ENCODE data around the gene RAB11FIP4.
A peak's percentile ranks its signal among the peaks of the same experiment; 100 is the strongest.

RAB11FIP4 gene

DNA sequence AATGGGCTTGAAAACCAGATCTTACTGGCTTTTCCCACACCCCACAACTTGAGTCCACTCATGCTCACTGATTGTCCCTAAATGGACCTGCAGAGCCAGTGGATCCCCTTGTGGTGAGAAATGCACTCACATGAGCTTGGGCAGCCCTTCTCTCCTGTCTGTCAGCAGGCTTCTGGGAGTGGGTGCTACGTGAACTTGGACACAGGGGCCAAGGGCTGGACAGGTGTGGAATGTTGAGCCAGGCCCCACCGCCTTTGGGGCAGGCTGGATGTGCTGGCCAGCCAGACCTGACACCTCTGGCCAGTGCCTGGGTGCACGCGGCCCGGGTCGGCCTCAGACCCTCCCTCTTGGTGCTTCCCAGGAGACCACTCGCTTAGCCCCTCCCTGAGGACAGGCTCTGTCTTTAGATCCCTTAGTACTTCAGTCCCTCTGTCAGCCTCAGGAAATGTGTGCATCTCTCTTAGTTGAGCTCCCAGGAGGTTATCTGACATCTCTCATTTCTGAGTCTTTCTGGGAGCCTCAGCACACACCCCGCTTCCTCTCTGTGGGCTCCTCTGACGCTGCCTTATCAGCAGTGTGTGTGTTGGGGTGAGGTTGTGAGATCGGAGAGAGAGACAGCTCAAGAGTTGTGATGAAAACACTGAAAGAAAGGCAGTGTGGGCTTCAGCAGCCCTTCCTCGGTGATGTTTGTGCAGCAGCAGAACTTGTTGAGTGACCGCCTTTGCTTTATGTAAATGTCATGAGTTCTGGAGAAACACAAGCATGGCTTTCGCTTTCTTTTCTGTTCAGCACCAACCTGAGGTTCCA lies 117.0 kb downstream of the RAB11FIP4 start:
- peak; percentile 79 for DNase-seq

DNA sequence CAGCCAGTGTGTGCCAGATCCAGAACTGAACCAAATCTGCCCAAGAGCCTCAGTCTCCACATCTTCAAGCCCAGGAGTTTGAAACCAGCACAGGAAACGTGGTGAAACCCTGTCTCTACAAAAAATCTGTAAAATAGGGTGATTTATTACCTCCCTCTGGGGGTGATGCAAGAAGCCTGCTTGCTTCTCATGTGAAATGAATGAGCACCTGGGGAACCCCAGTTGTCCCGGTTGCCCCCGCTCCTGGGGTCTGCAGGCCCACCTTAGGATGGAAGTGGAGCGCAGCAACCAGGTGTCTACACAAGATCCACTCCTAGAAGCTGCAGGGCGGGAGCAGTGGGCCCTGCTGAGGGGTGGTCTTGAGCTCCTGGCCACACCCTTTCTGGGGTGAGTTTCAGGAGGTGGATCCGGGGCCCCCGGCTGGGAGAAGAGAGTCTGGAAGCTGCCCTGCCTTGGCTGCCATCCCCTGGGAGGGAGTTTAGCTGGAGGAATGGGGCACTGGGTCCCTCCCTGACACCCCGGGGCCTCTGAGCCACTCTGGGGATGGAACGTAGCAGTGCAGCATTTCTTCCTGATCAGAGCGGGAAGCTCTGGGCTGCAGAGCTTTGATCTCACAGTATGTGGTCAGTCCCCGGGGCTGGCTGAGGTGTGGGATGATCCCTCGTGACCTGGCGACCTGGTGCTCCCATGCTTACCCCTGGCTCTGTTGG lies 117.8 kb downstream of the RAB11FIP4 start:
- peak; percentile 22 for DNase-seq

DNA sequence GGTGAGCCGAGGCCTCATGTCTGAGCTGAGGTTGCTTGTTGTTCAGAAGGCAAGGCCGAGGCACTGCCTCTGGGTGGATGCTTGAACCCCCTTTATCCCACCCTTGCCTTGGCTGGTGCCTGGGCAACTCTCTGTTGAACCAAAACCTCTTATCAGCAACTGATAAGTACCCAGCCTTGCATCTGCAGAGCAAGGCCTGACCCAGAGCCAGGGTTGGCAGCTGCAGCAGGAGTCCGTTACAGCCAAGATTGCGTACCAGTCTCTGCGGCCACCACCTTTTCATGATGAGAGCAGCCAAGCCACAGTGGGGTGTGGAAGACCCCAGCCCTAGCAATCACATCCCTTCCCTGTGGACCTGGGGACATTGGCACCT lies 118.3 kb downstream of the RAB11FIP4 start:
- DNase-seq = no peak

DNA sequence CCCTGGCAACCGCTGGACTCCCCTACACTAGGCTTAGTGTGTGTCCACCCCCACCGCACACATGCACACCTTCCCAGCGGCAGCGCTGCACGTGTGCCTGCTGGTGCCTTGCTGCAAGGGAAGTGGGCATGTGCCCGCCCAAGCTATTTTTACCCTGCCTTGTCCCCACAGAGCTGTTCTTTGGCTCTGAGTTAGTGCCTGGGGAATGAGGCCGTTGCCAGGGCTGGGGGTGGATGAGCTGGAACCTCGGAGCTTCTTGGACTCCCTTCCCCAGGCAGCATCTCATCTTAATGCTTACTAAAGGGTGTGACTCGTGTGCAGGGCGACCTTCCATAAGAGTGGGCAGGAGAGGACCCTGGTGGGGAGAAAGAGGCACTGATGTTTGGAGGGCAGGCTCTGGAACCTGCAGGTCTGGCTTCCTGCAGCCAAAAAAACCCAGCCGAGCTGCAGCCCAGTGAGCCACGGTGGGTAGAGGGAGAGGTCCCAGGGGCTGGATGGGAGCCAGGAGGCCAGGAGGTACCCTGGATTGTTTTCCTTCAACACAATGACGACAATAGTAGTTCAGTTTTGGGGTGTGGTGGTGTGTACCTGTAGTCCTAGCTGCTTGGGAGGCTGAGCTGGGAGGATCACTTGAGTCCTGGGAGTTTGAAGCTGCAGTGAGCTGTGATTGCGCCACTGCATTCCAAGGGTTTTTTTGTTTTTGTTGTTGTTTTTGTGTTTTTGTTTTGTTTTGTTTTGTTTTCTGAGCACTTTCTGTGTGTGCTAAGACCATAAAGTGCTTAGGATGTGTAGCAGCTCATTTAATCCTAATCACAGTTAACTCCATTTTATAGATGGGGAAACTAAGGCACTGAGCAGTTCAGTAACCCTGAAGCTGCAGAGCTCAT lies 119.1 kb downstream of the RAB11FIP4 start:
- no peak for DNase-seq

DNA sequence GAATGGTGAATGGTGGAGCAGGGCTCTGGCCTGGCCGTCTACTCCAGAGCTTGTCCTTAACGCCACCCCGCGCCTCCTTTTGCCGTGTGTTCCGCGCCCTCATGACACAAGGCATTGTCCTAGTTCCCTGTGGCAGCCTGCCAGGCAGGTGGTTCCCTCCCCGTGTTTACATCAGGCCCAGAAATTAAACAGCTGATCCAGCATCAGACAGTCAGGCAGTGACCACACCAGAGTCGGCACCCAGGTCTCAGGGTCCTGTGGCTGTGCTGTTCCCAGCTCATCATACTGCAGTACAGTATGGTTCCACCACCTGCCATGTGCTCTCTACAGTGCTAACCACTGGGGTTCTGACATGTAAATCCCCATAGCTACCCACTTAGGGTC lies 119.7 kb downstream of the RAB11FIP4 start:
- DNase-seq = no peak

DNA sequence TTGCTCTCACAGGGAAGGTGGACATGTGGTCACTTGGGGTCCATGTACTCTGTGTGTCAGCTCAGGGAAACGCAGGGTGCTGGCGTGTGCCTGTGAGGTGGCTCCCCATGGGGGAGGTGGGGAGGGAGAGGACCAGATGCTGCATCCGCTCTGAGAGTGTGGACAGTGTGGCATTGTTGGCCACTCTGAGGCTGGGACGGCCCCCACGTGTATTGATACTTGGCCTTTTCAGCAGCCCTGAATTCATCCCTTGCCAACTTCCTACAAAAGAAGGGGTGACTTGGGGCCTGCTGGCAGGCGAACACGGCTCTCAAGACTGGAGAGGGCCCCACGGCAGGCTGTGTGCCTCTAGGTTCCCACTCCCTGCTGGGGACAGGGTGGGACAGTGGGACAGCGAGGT lies 120.1 kb downstream of the RAB11FIP4 start:
- no peak for DNase-seq

DNA sequence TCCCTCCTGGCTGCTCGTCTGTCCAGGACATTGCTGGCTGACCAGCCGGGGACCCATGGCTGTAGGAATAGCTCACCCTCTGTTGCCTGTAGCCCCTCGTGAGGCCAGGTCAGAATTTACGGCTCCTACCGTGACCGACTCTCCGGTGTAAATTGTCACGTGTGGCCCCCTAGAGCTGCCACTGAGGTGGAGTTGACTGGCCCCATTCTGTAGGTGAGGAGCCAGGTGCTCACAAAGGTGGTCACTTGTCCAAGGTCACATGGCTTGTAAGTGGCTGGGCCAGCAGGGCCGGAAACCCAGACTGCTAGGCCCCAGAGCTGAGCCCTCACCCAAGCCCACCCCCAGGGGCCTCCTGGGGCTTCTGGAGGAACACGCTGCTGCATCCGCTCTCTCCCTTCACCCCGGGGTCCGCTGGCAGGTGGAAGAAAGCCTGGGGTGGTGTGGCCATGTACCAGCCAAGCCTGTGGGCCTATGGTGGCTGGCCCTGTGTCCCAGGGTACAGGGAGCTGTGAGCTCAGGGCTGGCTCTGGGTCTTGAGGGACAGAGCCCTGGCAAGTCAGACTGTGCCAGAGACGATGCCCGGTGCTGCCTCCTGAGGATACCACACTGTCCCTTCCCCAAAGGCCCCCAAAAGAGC lies 120.7 kb downstream of the RAB11FIP4 start:
- DNase-seq = no peak

DNA sequence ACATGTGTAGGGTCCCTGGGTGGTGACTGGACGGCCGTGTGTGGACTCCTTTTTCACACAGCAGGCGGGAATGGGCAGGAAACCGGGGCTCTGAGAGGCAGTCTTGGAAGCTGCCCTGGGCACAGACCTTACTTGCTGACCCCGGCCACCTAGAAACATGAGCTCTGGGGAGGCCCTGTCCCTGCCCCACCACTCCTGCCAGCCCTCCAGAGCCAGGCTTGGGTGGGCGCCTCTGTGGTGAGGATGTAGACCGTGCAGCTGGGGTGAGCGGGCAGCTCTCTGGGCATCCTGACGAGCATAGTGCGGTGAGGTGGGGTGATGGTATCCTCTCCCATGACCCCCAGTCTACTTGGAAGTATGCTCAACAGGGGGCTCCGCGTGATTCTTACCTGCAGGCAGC lies 121.3 kb downstream of the RAB11FIP4 start:
- DNase-seq = no peak

DNA sequence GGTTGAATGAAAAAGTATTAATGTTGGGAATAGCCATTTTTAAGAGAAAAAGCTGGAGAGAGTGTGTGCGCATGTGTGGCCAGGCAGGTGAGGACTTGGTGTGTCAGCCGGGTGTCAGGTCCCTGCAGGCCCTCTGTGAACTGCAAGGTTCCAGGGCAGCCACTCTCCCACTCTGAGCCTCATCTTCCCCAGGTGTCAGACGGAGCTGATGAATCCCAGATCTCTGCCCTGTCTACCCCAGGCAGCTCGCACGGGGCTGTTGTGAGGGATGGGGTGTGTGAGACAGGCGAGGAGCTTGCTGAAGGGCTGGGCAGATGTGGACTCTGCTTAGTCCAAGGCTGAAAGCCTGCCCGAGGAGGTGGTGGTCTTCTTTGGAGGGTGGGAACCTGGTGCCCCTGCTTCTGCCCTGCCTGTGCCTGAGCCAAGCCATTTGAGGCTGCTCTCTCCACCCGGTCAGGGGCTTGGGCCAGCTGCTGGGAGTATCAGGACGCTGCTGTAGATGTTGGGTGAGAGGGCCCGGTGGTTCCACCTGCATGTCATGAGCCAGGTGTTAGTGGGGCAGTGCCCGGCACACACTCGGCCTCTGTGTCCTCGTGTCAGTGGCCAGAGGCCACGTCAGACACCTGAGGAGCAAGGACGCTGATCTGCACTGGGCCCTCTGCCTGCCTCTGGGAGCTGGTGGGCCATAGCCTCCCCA lies 122.4 kb downstream of the RAB11FIP4 start:
- DNase-seq = no peak

DNA sequence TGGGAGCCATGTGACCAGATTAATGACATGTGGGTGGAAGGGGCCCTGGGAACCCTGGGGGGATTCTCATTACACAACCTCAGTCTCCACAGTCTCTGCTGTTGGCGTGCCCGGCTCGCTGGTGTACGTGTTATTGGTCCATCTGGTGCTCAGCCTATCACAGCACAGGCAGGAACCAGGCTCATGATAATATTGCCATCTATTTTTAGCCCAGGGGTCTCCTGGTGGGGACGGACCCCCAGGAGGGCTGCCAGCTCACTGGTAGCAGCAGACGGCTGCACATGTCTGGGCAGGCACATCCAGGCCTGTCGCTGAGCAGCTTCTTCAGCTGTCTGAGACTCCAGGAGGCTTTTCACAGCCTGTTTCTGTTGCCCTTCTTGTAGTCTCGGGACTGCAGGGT lies 123.8 kb downstream of the RAB11FIP4 start:
- DNase-seq = no peak

DNA sequence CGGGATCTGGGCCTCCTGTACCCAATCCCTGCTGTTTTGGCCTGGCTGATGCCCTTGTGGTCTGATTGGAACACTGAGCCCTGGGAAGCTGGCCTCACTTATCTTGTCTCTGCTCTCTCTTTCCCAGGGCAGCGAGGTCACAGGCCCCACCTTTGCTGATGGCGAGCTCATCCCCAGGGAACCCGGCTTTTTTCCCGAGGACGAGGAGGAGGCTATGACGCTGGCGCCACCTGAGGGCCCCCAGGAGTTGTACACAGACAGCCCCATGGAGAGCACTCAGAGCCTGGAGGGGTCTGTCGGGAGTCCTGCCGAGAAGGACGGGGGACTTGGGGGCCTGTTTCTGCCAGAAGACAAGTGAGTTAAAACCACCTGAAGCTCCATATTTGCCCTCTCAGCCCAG lies 126.0 kb downstream of the RAB11FIP4 start:
- DNase-seq = no peak

DNA sequence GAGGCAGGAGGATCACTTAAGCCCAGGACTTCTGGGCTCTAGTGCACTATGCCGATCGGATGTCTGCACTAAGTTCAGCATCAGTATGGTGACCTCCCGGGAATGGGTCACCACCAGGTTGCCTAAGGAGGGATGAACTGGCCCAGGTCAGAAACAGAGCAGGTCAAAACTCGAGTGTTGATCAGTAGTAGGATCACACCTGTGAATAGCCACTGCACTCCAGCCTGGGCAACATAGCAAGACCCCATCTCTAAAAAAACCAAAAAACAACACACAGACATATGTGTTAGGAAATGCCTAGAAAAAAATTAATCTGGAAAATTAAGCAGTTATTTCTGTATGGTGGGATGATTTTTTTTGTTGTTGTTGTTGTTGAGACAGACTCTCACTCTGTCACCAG lies 127.0 kb downstream of the RAB11FIP4 start:
- DNase-seq = no peak

DNA sequence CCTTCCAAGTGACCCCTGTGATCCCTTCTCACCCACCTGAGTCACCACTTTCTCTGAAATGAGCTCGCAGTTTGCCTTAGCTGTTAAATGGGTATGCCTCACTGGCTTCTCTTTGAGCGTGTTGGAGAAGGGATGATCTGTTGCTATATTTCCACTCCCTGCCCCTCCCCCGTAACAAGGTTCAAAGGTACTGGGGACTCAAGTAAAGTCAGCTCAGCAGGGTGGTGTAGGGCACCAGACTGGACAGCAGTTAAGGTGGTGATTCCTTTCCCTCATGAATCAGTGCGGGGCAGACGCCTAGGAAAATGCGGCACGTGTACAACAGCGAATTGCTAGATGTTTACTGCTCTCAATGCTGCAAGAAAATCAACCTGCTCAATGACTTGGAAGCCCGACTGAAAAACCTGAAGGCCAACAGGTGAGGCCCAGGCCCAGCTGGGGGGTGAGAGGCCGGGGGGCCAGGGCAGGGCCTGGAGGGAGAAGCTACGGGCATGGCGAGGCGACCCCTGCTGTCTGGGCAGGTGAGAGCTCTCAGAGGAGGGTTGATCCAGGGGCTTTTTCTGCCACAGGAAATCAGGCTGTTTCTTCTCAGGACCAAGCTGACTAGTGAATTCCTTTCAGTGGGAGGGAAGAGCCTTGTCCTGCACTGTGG lies 130.3 kb downstream of the RAB11FIP4 start:
- no peak for DNase-seq

DNA sequence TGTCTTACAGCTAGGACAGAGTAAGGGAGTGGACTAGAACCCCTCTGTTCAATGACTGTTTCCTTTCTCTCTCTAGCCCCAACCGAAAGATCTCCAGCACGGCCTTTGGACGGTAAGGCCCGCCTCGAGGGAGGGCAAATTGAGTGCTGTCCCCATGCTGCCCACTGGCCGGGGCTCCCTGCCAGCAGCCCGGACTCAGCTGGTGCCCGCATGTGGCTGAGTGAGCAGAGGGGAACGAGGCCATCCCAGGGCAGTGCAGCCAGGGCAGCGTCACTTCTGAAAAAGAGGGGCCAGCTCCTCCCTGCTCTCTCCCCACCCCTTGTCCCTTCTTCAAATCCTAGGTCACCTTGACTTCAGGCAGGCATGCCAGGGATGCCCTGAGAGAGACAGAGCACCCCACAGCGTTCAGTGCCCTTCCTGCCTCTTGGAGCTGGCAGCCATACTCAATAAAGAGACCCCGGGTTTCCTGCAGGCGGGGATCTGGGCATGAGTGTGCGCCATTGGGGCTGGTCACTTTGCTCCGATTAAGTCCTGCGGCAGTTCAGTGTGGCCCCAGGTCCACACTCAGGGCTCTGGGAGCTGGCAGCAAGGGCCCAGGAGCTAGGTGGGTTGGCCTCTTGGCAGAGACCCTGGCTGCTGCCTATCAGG lies 130.9 kb downstream of the RAB11FIP4 start:
- no peak for DNase-seq

DNA sequence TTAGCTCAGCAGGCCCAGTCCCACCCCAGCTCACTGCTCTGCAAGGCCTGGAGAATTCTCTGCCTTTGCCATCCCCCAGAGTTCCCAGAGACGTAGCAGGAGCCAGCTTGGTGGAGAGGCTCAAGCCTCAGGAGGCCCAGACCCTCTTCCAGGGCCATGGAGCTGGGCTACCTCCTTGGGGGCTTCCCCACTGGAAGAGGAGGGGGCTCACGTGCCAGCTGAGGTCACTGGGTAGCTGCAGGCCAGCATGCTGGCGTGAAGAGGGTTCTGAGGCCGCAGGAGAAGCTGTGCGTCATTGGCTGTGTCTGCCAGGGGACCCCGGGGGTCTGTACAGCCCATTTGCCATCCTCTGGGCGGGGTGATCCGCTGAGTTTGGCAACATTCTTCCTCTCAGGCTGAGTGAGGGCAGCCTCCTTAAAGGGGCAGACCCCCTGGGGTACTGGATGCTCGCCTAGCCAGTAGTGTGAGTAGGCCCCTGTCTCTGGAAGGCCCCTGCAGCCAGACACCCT lies 131.6 kb downstream of the RAB11FIP4 start:
- no peak for DNase-seq

DNA sequence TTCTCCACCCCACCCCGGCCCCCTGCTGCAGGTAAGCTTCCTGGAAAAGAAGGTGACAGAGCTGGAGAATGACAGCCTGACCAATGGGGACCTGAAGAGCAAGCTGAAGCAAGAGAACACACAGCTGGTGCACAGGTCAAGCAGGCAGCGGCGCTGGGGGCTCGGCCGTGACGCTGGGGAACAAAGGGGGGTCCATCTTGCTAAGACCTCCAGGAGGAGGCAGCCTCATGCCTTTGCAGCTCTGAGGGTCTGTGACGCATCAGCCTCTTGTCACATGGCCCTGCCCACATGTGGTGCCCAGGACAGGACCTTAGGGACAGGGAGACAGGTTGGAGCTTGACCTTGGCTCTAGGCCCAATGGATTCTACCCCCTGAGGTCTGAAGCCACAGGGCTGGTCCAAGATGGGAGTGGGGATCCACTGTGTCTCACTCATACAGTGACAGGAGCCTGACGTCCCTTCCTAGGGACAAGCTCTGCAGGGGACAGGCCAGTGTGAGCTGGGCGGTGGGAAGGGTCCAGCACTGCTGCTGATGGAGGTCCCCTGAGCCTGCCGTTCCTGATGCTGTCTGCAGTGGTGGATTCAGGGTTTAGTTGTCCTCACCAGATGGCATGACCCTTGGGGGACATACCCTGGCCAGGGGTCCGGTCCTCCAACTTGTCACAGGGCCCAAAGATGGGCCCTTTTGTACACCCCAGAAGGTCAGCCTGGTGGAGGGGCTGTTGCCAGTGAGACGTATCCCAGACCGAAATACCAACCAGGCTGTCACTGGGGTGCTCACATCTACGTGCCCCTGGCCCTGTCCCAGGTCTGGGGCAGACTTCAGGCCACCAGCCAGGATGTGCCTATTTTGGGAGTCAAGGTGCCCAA lies 132.6 kb downstream of the RAB11FIP4 start:
- no peak for DNase-seq

DNA sequence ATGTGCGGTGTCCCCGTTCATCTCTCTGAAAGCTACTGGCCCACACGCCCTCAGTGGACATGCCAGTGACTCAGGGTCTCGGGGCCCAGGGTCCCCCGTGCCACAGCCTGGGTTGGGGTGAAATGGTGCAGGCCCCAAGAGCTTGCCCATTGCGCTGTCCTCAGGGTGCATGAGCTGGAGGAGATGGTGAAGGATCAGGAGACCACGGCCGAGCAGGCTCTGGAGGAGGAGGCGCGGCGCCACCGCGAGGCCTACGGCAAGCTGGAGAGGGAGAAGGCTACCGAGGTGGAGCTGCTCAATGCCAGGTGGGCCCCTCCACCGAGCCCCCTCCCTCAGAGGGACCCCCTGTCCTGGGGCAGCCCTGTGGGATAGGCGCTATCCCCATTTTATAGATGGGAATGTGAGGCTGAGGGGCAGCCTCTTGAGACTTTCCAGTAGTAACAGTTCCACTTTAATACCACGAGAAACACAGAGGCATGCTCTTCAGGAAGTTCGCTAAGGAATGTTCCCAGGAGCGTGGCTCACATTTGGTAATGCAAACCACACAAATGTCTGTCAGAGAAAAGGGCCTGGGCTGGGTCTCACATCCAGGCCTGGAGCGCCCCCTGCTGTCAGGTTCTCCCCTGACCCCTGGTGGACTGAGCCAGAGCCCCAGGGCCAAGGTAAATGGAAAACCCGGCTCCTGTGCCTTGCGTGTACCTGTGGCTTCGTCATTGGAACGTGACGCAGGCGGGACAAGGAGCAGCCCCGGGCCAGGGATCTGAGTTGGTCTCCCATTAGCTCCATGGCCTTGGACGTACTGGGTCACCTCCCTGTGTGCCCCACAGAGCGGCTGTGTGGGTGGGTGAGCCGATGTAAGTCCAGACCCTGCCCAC lies 133.7 kb downstream of the RAB11FIP4 start:
- peak; percentile 83 for DNase-seq

DNA sequence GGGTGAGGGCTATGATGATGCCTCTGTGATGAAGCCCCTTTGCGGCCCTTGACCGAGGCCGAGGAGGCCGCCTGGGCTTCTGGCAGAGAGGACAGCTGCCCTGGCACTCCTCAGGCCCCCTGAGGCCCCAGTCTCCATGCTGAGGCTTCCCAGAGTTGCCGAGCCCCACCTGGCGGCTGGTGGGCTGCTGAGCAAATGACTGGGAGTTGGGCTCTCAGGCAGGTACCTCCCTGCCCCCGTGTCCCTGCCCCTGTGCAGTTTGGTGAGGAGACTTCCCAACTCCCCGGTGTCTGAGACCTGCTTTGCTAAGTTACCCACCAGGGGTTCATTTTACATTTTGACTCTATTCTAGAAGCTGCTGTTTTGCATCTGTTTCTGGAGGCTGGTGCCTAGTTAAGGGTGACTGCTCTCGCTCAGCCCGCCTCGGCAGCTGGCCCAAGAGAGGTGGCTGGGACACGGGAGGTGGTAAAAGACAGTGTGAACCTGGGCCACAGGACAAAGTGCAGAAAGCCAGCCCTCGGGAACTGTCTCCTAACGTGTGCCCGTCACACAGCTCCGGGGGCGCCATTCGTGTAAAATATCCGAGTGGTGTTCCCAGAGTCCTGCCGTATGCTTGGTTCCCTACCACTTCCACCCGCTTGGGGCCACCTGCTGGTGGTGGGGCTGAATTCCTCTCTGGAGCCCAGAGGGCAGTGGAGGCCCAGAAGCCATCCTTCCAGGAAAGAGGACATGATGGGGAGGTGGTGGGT lies 134.5 kb downstream of the RAB11FIP4 start:
- no peak for DNase-seq
